Bone marrow (tissue), 2 donors: ENCODE results near the gene CHRNB2.

Experiments
- DNase-seq, 2 donors: peaks; one replicate each; lab custom pipeline; 2025; lab: John Stamatoyannopoulos, UW

Gene CHRNB2

GRCh38 chr1:154609398-154610380, 42.1 kb downstream of the CHRNB2 start:
- peak in 1 of 2 donors; percentile 17 for DNase-seq

- DNase-seq, result no peak
Observed at GRCh38 chr1:154611150-154611862, 43.7 kb downstream of the CHRNB2 start.

GRCh38 chr1:154614247-154614646, 46.7 kb downstream of the CHRNB2 start:
- no peak for DNase-seq

GRCh38 chr1:154614901-154615300, 47.3 kb downstream of the CHRNB2 start:
- no peak for DNase-seq

GRCh38 chr1:154615411-154615810, 47.8 kb downstream of the CHRNB2 start:
- no peak for DNase-seq

- DNase-seq, result no peak
Observed at GRCh38 chr1:154616659-154617345, 49.2 kb downstream of the CHRNB2 start.

- DNase-seq, result no peak
Observed at GRCh38 chr1:154619181-154619948, 51.8 kb downstream of the CHRNB2 start.

- DNase-seq, result no peak
Observed at GRCh38 chr1:154620751-154621150, 53.2 kb downstream of the CHRNB2 start.

- no peak for DNase-seq
Observed at GRCh38 chr1:154621875-154622274, 54.3 kb downstream of the CHRNB2 start.

GRCh38 chr1:154622503-154623039, 55.0 kb downstream of the CHRNB2 start:
- DNase-seq, result no peak

- DNase-seq, result peak in 1 of 2 donors; percentile 12
Observed at GRCh38 chr1:154623358-154623757, 55.8 kb downstream of the CHRNB2 start.

- no peak for DNase-seq
Observed at GRCh38 chr1:154624746-154625643, 57.4 kb downstream of the CHRNB2 start.

GRCh38 chr1:154626456-154627256, 59.1 kb downstream of the CHRNB2 start:
- no peak for DNase-seq

- DNase-seq, result peak; percentile 71 to 74
Observed at GRCh38 chr1:154627257-154628120, 59.9 kb downstream of the CHRNB2 start.

- DNase-seq, result no peak
Observed at GRCh38 chr1:154628121-154628405, 60.5 kb downstream of the CHRNB2 start.

GRCh38 chr1:154629061-154629674, 61.6 kb downstream of the CHRNB2 start:
- DNase-seq, result no peak
